H9 (cell line): Measurements from ENCODE around the gene FNIP2. TPM values are rescaled to one million over a fixed set of nuclear protein-coding genes. Genes with fewer than 3 reads are reported as not detected.

Experiments
- DNase-seq: peaks from one replicate; pipeline ENCODE4 v3.0.0-alpha.2; 2017
- H2AFZ ChIP-seq: one replicate; pipeline ENCODE4 v1.6.1; 2013; ENCODE audit warnings: mild to moderate bottlenecking, low read length, control low read depth, moderate library complexity
- H2AK5ac ChIP-seq: 2 replicates; pipeline ENCODE4 v1.6.1; 2013; ENCODE audit warnings: low read length, control low read depth, mixed read lengths; ENCODE audit not compliant: insufficient read length
- H2BK120ac ChIP-seq: one replicate; pipeline ENCODE4 v1.6.1; 2013; ENCODE audit warnings: low read depth, mild to moderate bottlenecking, low read length, control low read depth, inconsistent platforms; ENCODE audit not compliant: poor library complexity, severe bottlenecking
- H2BK12ac ChIP-seq: 2 replicates; pipeline ENCODE4 v1.6.1; 2013; ENCODE audit warnings: low read length, control low read depth, mixed read lengths, low read depth; ENCODE audit not compliant: insufficient read length
- H2BK15ac ChIP-seq: 2 replicates; pipeline ENCODE4 v1.6.1; 2013; ENCODE audit warnings: low read depth, low read length, control low read depth
- H2BK20ac ChIP-seq: one replicate; pipeline ENCODE4 v1.6.1; 2013; ENCODE audit warnings: low read depth, mild to moderate bottlenecking, low read length, control low read depth, inconsistent platforms; ENCODE audit not compliant: poor library complexity, severe bottlenecking
- H2BK5ac ChIP-seq: 2 replicates; pipeline ENCODE4 v1.6.1; 2013; ENCODE audit warnings: low read length, control low read depth, mixed read lengths; ENCODE audit not compliant: insufficient read length
- H3K14ac ChIP-seq: 2 replicates; pipeline ENCODE4 v1.6.1; 2013; ENCODE audit warnings: low read length, control low read depth; ENCODE audit not compliant: insufficient read depth
- H3K18ac ChIP-seq: 2 replicates; pipeline ENCODE4 v1.6.1; 2013; ENCODE audit warnings: low read depth, mild to moderate bottlenecking, mixed read lengths, low read length, control low read depth; ENCODE audit not compliant: insufficient read length
- H3K23ac ChIP-seq: 2 replicates; pipeline ENCODE4 v1.6.1; 2013; ENCODE audit warnings: low read length, control low read depth, mixed read lengths, low read depth; ENCODE audit not compliant: insufficient read length
- H3K23me2 ChIP-seq: 2 replicates; pipeline ENCODE4 v1.6.1; 2013; ENCODE audit warnings: low read depth, mild to moderate bottlenecking, mixed read lengths, low read length, control low read depth; ENCODE audit not compliant: insufficient read length, poor library complexity, severe bottlenecking
- H3K27ac ChIP-seq: 2 replicates; pipeline ENCODE4 v1.5.1; 2013; ENCODE audit warnings: low read length, control low read depth, mixed read lengths, low read depth; ENCODE audit not compliant: insufficient read length
- H3K27me3 ChIP-seq: 2 replicates; pipeline ENCODE4 v1.6.1; 2013; ENCODE audit warnings: low read length, control low read depth, inconsistent platforms; ENCODE audit not compliant: insufficient read depth
- H3K4ac ChIP-seq: 2 replicates; pipeline ENCODE4 v1.6.1; 2013; ENCODE audit warnings: low read depth, mild to moderate bottlenecking, control low read depth, inconsistent platforms, low read length, moderate library complexity
- H3K4me1 ChIP-seq: 2 replicates; pipeline ENCODE4 v1.6.1; 2013; ENCODE audit warnings: low read length, control low read depth, inconsistent platforms; ENCODE audit not compliant: insufficient read depth
- H3K4me2 ChIP-seq: 2 replicates; pipeline ENCODE4 v1.6.1; 2013; ENCODE audit warnings: low read length, control low read depth, mixed read lengths; ENCODE audit not compliant: insufficient read length, insufficient read depth
- H3K56ac ChIP-seq: 2 replicates; pipeline ENCODE4 v1.6.1; 2013; ENCODE audit warnings: low read depth, mild to moderate bottlenecking, mixed read lengths, low read length, control low read depth; ENCODE audit not compliant: insufficient read length
- H3K79me1 ChIP-seq: 2 replicates; pipeline ENCODE4 v1.6.1; 2013; ENCODE audit warnings: low read depth, mild to moderate bottlenecking, moderate library complexity, low read length, control low read depth, inconsistent platforms; ENCODE audit not compliant: insufficient read depth, poor library complexity, severe bottlenecking
- H3K79me2 ChIP-seq: 2 replicates; pipeline ENCODE4 v1.6.1; 2013; ENCODE audit warnings: low read length, control low read depth, inconsistent platforms; ENCODE audit not compliant: insufficient read depth
- H3K9ac ChIP-seq: 2 replicates; pipeline ENCODE4 v1.6.1; 2013; ENCODE audit warnings: low read length, control low read depth, mixed read lengths; ENCODE audit not compliant: insufficient read length; ENCODE audit errors: extremely low read depth
- H3K9me3 ChIP-seq: one replicate; pipeline ENCODE4 v1.6.1; 2013; ENCODE audit warnings: low read depth, low read length, inconsistent platforms; ENCODE audit not compliant: control insufficient read depth
- H3T11ph ChIP-seq: one replicate; pipeline ENCODE4 v1.6.1; 2013; ENCODE audit warnings: mild to moderate bottlenecking, low read length, control low read depth, inconsistent platforms
- H4K20me1 ChIP-seq: one replicate; pipeline ENCODE4 v1.6.1; 2013; ENCODE audit not compliant: control insufficient read depth, insufficient read length, insufficient read depth
- H4K5ac ChIP-seq: 2 replicates; pipeline ENCODE4 v1.6.1; 2013; ENCODE audit warnings: low read depth, mild to moderate bottlenecking, mixed read lengths, low read length, control low read depth; ENCODE audit not compliant: insufficient read length
- H4K8ac ChIP-seq: replicated peaks from 2 replicates; pipeline ENCODE4 v1.6.1; 2013; ENCODE audit warnings: low read length, control low read depth, mixed read lengths, low read depth; ENCODE audit not compliant: insufficient read length
- H4K91ac ChIP-seq: 2 replicates; pipeline ENCODE4 v1.6.1; 2013; ENCODE audit warnings: low read depth, mild to moderate bottlenecking, moderate library complexity, mixed read lengths, low read length, control low read depth; ENCODE audit not compliant: insufficient read length
- H3K27ac Mint-ChIP-seq, 3 experiments: 2 replicates in 2 of 3; 3 replicates in 1 of 3; pipeline ENCODE4 v1.8.0; 2020 to 2021; ENCODE audit warnings: mixed read lengths in 3 of 3, mild to moderate bottlenecking in 1 of 3, moderate library complexity in 1 of 3
- H3K27me3 Mint-ChIP-seq: 2 replicates; pipeline ENCODE4 v1.8.0; 2021; ENCODE audit warnings: low read depth, mild to moderate bottlenecking, moderate library complexity, mixed read lengths
- H3K36me3 Mint-ChIP-seq, 3 experiments: 2 replicates in 2 of 3; 3 replicates in 1 of 3; pipeline ENCODE4 v1.8.0; 2020 to 2021; ENCODE audit warnings: low read depth in 3 of 3, mixed read lengths in 3 of 3; ENCODE audit not compliant: insufficient read depth in 1 of 3
- H3K4me1 Mint-ChIP-seq, 2 experiments: 2 replicates each; pipeline ENCODE4 v1.8.0; 2020; ENCODE audit warnings: mixed read lengths in 2 of 2
- H3K4me3 Mint-ChIP-seq, 2 experiments: 2 replicates in 1 of 2; 3 replicates in 1 of 2; pipeline ENCODE4 v1.8.0; 2020 to 2021; ENCODE audit warnings: mild to moderate bottlenecking in 2 of 2, mixed read lengths in 2 of 2, moderate library complexity in 1 of 2
- H3K9me3 Mint-ChIP-seq, 2 experiments: 2 replicates in 1 of 2; 3 replicates in 1 of 2; pipeline ENCODE4 v1.8.0; 2020; ENCODE audit warnings: mild to moderate bottlenecking in 2 of 2, mixed read lengths in 2 of 2, moderate library complexity in 1 of 2
- CTCF ChIP-seq: fragments of 200-600 bp; sonication (generic); conservative IDR thresholded peaks from 3 replicates; pipeline ENCODE4 v1.8.0; 2021; ENCODE audit warnings: antibody characterized with exemption, mild to moderate bottlenecking
- WGBS: extraction: QIAGEN DNeasy Blood & Tissue Kit; methylation state at CpG from one replicate; pipeline ENCODE4 v1.1.7; 2013; ENCODE audit warnings: missing lambda C conversion rate, low lambda C conversion rate, mixed read lengths; ENCODE audit not compliant: insufficient read length; ENCODE audit errors: extremely low coverage; 5-methylcytosine and 5-hydroxymethylcytosine counted together
- total RNA-seq: library from RNA; stranded (reverse); gene quantifications from 2 replicates; pipeline ENCODE4 v1.2.1, GENCODE V29; 2021

Gene FNIP2
- total RNA-seq, 1 experiment from 2014 or later, result 9.6 TPM

GRCh38 chr4:158871335-158871724 lies 102.5 kb downstream of the FNIP2 start:
- Histone ChIP-seq H3K27ac (no peak overlapping the region), H3K23ac (no peak overlapping the region), H3K9me3 (no peaks in the 10 kb centered on the region), H3K14ac (no peak overlapping the region), H3K4ac (no peak overlapping the region), H2BK20ac (no peak overlapping the region), H3K79me2 (no peaks in the 10 kb centered on the region; the same call in 1 of the 2 replicates), H2AFZ (no peak overlapping the region), H3K79me1 (no peaks in the 10 kb centered on the region), H2BK12ac (no peak overlapping the region), H4K5ac (no peak overlapping the region), H4K91ac (no peak overlapping the region), H2AK5ac (no peak overlapping the region), H3K18ac (no peak overlapping the region), H3T11ph (no peak overlapping the region), H3K4me2 (no peak overlapping the region), H3K4me1 (peaks cover 3% of the 10 kb centered on the region; the same call in 1 of the 2 replicates), H3K56ac (no peak overlapping the region), H4K20me1 (no peaks in the 10 kb centered on the region), H4K8ac (no peak overlapping the region), H2BK5ac (no peak overlapping the region), H3K9ac (no peak overlapping the region), H3K27me3 (no peaks in the 10 kb centered on the region), H3K23me2 (no peaks in the 10 kb centered on the region), H2BK120ac (no peak overlapping the region), H2BK15ac (no peak overlapping the region)
- H3K4me1 Mint-ChIP-seq, result peaks cover 14 to 19% of the 10 kb centered on the region in 2 experiments
- no peak for TF ChIP-seq CTCF
- no peak overlapping the region; a peak in 1 of 7 replicates for H3K27ac Mint-ChIP-seq
- H3K36me3 Mint-ChIP-seq, result peaks cover 6 to 11% (median 11%) of the 10 kb centered on the region in 3 experiments; a peak in 5 of 7 replicates
- no peak for DNase-seq
- H3K4me3 Mint-ChIP-seq, result no peak overlapping the region
- no peaks in the 10 kb centered on the region for H3K27me3 Mint-ChIP-seq
- H3K9me3 Mint-ChIP-seq, result no peaks in the 10 kb centered on the region
- no CpG with 5 or more reads among the region's 3 CpGs for WGBS
